ENCODE data around the gene FNIP2. TPM values are rescaled to one million over a fixed set of nuclear protein-coding genes. Genes with fewer than 3 reads are reported as not detected.
A peak's percentile ranks its signal among the peaks of the same experiment; 100 is the strongest.
"Not testable (repeated sequence)": the region's sequence is repeated elsewhere in the genome, so short reads cannot be mapped to it uniquely, and the experiment has no call there.

Gene FNIP2
- total RNA-seq, 1 donor from 2014 or later = 33.7 TPM

GRCh38 chr4:158877069-158877468, 108.2 kb downstream of the FNIP2 start:
- Mint-ChIP-seq H3K36me3 (ENCODE audit: low read depth) (peaks cover 11% of the 10 kb centered on the region), H3K4me1 (ENCODE audit: low read depth) (peaks cover 22% of the 10 kb centered on the region), H3K9me3 (ENCODE audit: low read depth) (peaks cover 4% of the 10 kb centered on the region), H3K4me3 (ENCODE audit: unreplicated experiment) (no peak overlapping the region), H3K27me3 (ENCODE audit: low read depth) (no peaks in the 10 kb centered on the region), H3K27ac (ENCODE audit: unreplicated experiment) (no peak overlapping the region)
- TF ChIP-seq CTCF (IDR thresholded peaks at IDR 0.05) = no peak
- DNase-seq (ENCODE audit: low spot score) = no peak

GRCh38 chr4:158882142-158882541, 113.3 kb downstream of the FNIP2 start:
- peaks cover 14% of the 10 kb centered on the region for H3K36me3 Mint-ChIP-seq (ENCODE audit: low read depth)
- H3K27me3 Mint-ChIP-seq (ENCODE audit: low read depth); DNase-seq (ENCODE audit: low spot score): not testable (repeated sequence)

GRCh38 chr4:158884280-158884679, 115.5 kb downstream of the FNIP2 start:
- H3K4me3 Mint-ChIP-seq (ENCODE audit: unreplicated experiment) = no peak overlapping the region
- no peaks in the 10 kb centered on the region for H3K9me3 Mint-ChIP-seq (ENCODE audit: low read depth)
- TF ChIP-seq CTCF (IDR thresholded peaks at IDR 0.05) = no peak
- H3K36me3 Mint-ChIP-seq (ENCODE audit: low read depth) = peaks cover 11% of the 10 kb centered on the region
- peak overlapping the region; percentile 9 for H3K27ac Mint-ChIP-seq (ENCODE audit: unreplicated experiment)
- DNase-seq (ENCODE audit: low spot score) = no peak
- no peaks in the 10 kb centered on the region for H3K27me3 Mint-ChIP-seq (ENCODE audit: low read depth)
- H3K4me1 Mint-ChIP-seq (ENCODE audit: low read depth) = peaks cover 27% of the 10 kb centered on the region

More at GRCh38 chr4:158882142-158882541, 113.3 kb downstream of the FNIP2 start:
- H3K4me3 Mint-ChIP-seq (ENCODE audit: unreplicated experiment); H3K9me3 Mint-ChIP-seq (ENCODE audit: low read depth); H3K27ac Mint-ChIP-seq (ENCODE audit: unreplicated experiment): not testable (repeated sequence)
- H3K4me1 Mint-ChIP-seq (ENCODE audit: low read depth) = peaks cover 17% of the 10 kb centered on the region

GRCh38 chr4:158885564-158885963, 116.7 kb downstream of the FNIP2 start:
- H3K36me3 Mint-ChIP-seq (ENCODE audit: low read depth) = peaks cover 14% of the 10 kb centered on the region
- H3K4me1 Mint-ChIP-seq (ENCODE audit: low read depth) = peaks cover 27% of the 10 kb centered on the region
- no peaks in the 10 kb centered on the region for H3K27me3 Mint-ChIP-seq (ENCODE audit: low read depth)
- H3K27ac Mint-ChIP-seq (ENCODE audit: unreplicated experiment) = no peak overlapping the region
- H3K4me3 Mint-ChIP-seq (ENCODE audit: unreplicated experiment) = no peak overlapping the region
- no peak for DNase-seq (ENCODE audit: low spot score)
- no peaks in the 10 kb centered on the region for H3K9me3 Mint-ChIP-seq (ENCODE audit: low read depth)
- TF ChIP-seq CTCF (IDR thresholded peaks at IDR 0.05) = no peak

- Mint-ChIP-seq H3K27ac (ENCODE audit: unreplicated experiment) (no peak overlapping the region), H3K4me1 (ENCODE audit: low read depth) (peaks cover 12% of the 10 kb centered on the region), H3K27me3 (ENCODE audit: low read depth) (no peaks in the 10 kb centered on the region), H3K36me3 (ENCODE audit: low read depth) (peaks cover 15% of the 10 kb centered on the region), H3K4me3 (ENCODE audit: unreplicated experiment) (no peak overlapping the region), H3K9me3 (ENCODE audit: low read depth) (no peaks in the 10 kb centered on the region)
- no peak for TF ChIP-seq CTCF (IDR thresholded peaks at IDR 0.05)
- DNase-seq (ENCODE audit: low spot score) = no peak
Measured at GRCh38 chr4:158890294-158890693, 121.5 kb downstream of the FNIP2 start.

GRCh38 chr4:158891256-158891655, 122.4 kb downstream of the FNIP2 start:
- Mint-ChIP-seq H3K4me1 (ENCODE audit: low read depth) (peaks cover 19% of the 10 kb centered on the region), H3K27me3 (ENCODE audit: low read depth) (no peaks in the 10 kb centered on the region), H3K9me3 (ENCODE audit: low read depth) (no peaks in the 10 kb centered on the region), H3K4me3 (ENCODE audit: unreplicated experiment) (no peak overlapping the region), H3K36me3 (ENCODE audit: low read depth) (peaks cover 14% of the 10 kb centered on the region), H3K27ac (ENCODE audit: unreplicated experiment) (no peak overlapping the region)
- no peak for TF ChIP-seq CTCF (IDR thresholded peaks at IDR 0.05)
- no peak for DNase-seq (ENCODE audit: low spot score)
